Measurements from ENCODE around the gene P2RY14. TPM values are rescaled to one million over a fixed set of nuclear protein-coding genes. Genes with fewer than 3 reads are reported as not detected.

Gene P2RY14
- total RNA-seq, 4 donors from 2014 or later = 1.8 to 3.7 (median 2.8) TPM

- TF ChIP-seq POLR2A (IDR thresholded peaks at IDR 0.05) (no peak), CTCF (IDR thresholded peaks at IDR 0.05) (no peak)
- WGBS, 2 donors = 71 to 74% methylated on average over 4 of the region's 4 CpGs
- no peak for DNase-seq (ENCODE audit: low spot score in 2 of 2)
- H3K4me3 ChIP-seq (ENCODE audit: low read depth, poor library complexity, severe bottlenecking) = no peak overlapping the region
- intact Hi-C loops (cut with DNase I; ENCODE audit: low total_unique reads) = no loop called here
Observed at GRCh38 chr3:151213151-151213550, 65.2 kb downstream of the P2RY14 start.

- intact Hi-C loops (cut with DNase I; ENCODE audit: low total_unique reads) = no loop called here
- WGBS, 2 donors = 69 to 74% methylated on average over 4 of the region's 4 CpGs
- no peak for DNase-seq (ENCODE audit: low spot score in 2 of 2)
- TF ChIP-seq POLR2A (IDR thresholded peaks at IDR 0.05) (no peak), CTCF (IDR thresholded peaks at IDR 0.05) (no peak)
- no peak overlapping the region for H3K4me3 ChIP-seq (ENCODE audit: low read depth, poor library complexity, severe bottlenecking)
Observed at GRCh38 chr3:151210676-151211381, 67.5 kb downstream of the P2RY14 start.

GRCh38 chr3:151209654-151210053, 68.7 kb downstream of the P2RY14 start:
- TF ChIP-seq CTCF (IDR thresholded peaks at IDR 0.05) = no peak
- TF ChIP-seq POLR2A (IDR thresholded peaks at IDR 0.05) = no peak
- intact Hi-C loops (cut with DNase I; ENCODE audit: low total_unique reads) = loop anchor here (5.0 kb wide), 1 partner anchor 1467 kb away; no protein-coding TSS in a partner anchor
- 62 to 68% methylated on average over 3 of the region's 3 CpGs for WGBS, 2 donors
- DNase-seq (ENCODE audit: low spot score in 2 of 2) = no peak
- no peak overlapping the region for H3K4me3 ChIP-seq (ENCODE audit: low read depth, poor library complexity, severe bottlenecking)

GRCh38 chr3:151206201-151206600, 72.1 kb downstream of the P2RY14 start:
- no peak for DNase-seq (ENCODE audit: low spot score in 2 of 2)
- no peak for TF ChIP-seq POLR2A (IDR thresholded peaks at IDR 0.05)
- TF ChIP-seq CTCF (IDR thresholded peaks at IDR 0.05) = no peak
- intact Hi-C loops (cut with DNase I; ENCODE audit: low total_unique reads) = loop anchor here (5.0 kb wide), 1 partner anchor 1464 kb away; no protein-coding TSS in a partner anchor
- no peak overlapping the region for H3K4me3 ChIP-seq (ENCODE audit: low read depth, poor library complexity, severe bottlenecking)
- 76 to 81% methylated on average over 3 of the region's 3 CpGs for WGBS, 2 donors

GRCh38 chr3:151205482-151205881, 72.9 kb downstream of the P2RY14 start:
- no peak overlapping the region for H3K4me3 ChIP-seq (ENCODE audit: low read depth, poor library complexity, severe bottlenecking)
- WGBS, 2 donors = 91 to 93% methylated on average over 6 of the region's 6 CpGs
- DNase-seq (ENCODE audit: low spot score in 2 of 2) = no peak
- TF ChIP-seq CTCF (IDR thresholded peaks at IDR 0.05) (no peak), POLR2A (IDR thresholded peaks at IDR 0.05) (no peak)
- intact Hi-C loops (cut with DNase I; ENCODE audit: low total_unique reads) = loop anchor here (5.0 kb wide), 1 partner anchor 1463 kb away; no protein-coding TSS in a partner anchor
